SU-DHL-6 (cell line): ENCODE data around the gene CCR6.

ENCODE experiments used
- CTCF ChIP-seq: fragments of 200-600 bp; sonication (generic); IDR thresholded peaks from one replicate; pipeline ENCODE4 v1.5.1; 2017; ENCODE audit warnings: antibody characterized with exemption, mild to moderate bottlenecking, low read length, moderate library complexity; ENCODE audit not compliant: insufficient read depth, poor library complexity, severe bottlenecking
- EZH2phosphoT487 ChIP-seq: fragments of 200-600 bp; sonication (generic), shearing (Covaris generic); conservative IDR thresholded peaks from 2 replicates; pipeline ENCODE4 v1.6.1; 2018; ENCODE audit warnings: mild to moderate bottlenecking, antibody characterized with exemption, low read length, moderate library complexity, mixed read lengths

- TF ChIP-seq CTCF (no peak), EZH2phosphoT487 (no peak)
These were observed 27.9 kb upstream of the CCR6 start for GRCh38 chr6:167094820-167095637.
